CD4-positive, alpha-beta memory T cell (primary cell): ENCODE measurements around the gene GRIN2D. TPM values are rescaled to one million over a fixed set of nuclear protein-coding genes. Genes with fewer than 3 reads are reported as not detected.
A peak's percentile ranks its signal among the peaks of the same experiment; 100 is the strongest.

Experiments
- CTCF ChIA-PET: fragments of 350-600 bp; sonication (Branson Sonifier 250); formaldehyde crosslinking; loops from one replicate; lab custom pipeline; 2021; ENCODE audit warnings: inconsistent platforms; ENCODE audit not compliant: partially characterized antibody; lab: Charles Lee
- POLR2A ChIA-PET: fragments of 350-600 bp; sonication (Branson Sonifier 250); formaldehyde crosslinking; loops from one replicate; lab custom pipeline; 2021; ENCODE audit not compliant: partially characterized antibody; lab: Charles Lee
- DNase-seq, 5 donors: peaks; one replicate each; pipeline versions ENCODE4 v3.0.0 to v3.0.0-alpha.2; 2020 to 2022; ENCODE audit warnings: mixed read lengths in 1 of 5
- H3K27ac ChIP-seq: one replicate; pipeline ENCODE4 v1.7.0; 2013; ENCODE audit warnings: low read depth, low read length
- H3K27me3 ChIP-seq: 2 replicates; pipeline ENCODE4 v1.7.0; 2013; ENCODE audit warnings: mild to moderate bottlenecking, low read length, moderate library complexity; ENCODE audit not compliant: insufficient read depth
- H3K36me3 ChIP-seq: 2 replicates; pipeline ENCODE4 v1.7.0; 2013; ENCODE audit warnings: mild to moderate bottlenecking, low read length, moderate library complexity; ENCODE audit not compliant: insufficient read depth
- H3K4me1 ChIP-seq: 2 replicates; pipeline ENCODE4 v1.7.0; 2013; ENCODE audit warnings: mild to moderate bottlenecking, low read length, moderate library complexity; ENCODE audit not compliant: insufficient read depth
- H3K4me3 ChIP-seq, 2 donors: one replicate each; pipeline ENCODE4 v1.7.0; 2013; ENCODE audit warnings: low read length in 2 of 2, mild to moderate bottlenecking in 1 of 2
- H3K9me3 ChIP-seq, 2 donors: one replicate each; pipeline ENCODE4 v1.7.0; 2013; ENCODE audit warnings: low read length in 2 of 2, control low read depth in 1 of 2; ENCODE audit not compliant: control insufficient read depth in 1 of 2
- H3K27ac Mint-ChIP-seq, 7 donors: one replicate each; pipeline ENCODE4 v1.8.0; 2020 to 2021; ENCODE audit warnings: mixed read lengths in 7 of 7, mild to moderate bottlenecking in 6 of 7, inconsistent platforms in 3 of 7, moderate library complexity in 3 of 7
- H3K27me3 Mint-ChIP-seq, 2 donors: one replicate each; pipeline ENCODE4 v1.8.0; 2020 to 2021; ENCODE audit warnings: mixed read lengths in 2 of 2
- H3K36me3 Mint-ChIP-seq, 2 donors: one replicate each; pipeline ENCODE4 v1.8.0; 2020 to 2021; ENCODE audit warnings: mixed read lengths in 2 of 2, inconsistent platforms in 1 of 2, mild to moderate bottlenecking in 1 of 2
- H3K4me1 Mint-ChIP-seq, 4 donors: one replicate each; pipeline ENCODE4 v1.8.0; 2020 to 2021; ENCODE audit warnings: mixed read lengths in 4 of 4, mild to moderate bottlenecking in 1 of 4
- H3K4me3 Mint-ChIP-seq, 8 donors: one replicate each; pipeline ENCODE4 v1.8.0; 2020 to 2021; ENCODE audit warnings: mixed read lengths in 8 of 8, mild to moderate bottlenecking in 7 of 8, moderate library complexity in 6 of 8, inconsistent platforms in 3 of 8
- H3K9me3 Mint-ChIP-seq, 8 donors: one replicate each; pipeline ENCODE4 v1.8.0; 2020 to 2021; ENCODE audit warnings: mixed read lengths in 8 of 8, mild to moderate bottlenecking in 5 of 8, inconsistent platforms in 3 of 8, moderate library complexity in 1 of 8
- intact Hi-C: fragments of 100-400 bp; cut with micrococcal nuclease; formaldehyde crosslinking; loops from one replicate; pipeline ENCODE4 v1.15.1; 2023
- polyA plus RNA-seq, 2 donors: library from polyadenylated mRNA; unstranded; fragments of 300-500 nt; fragmentation: Illumina TruSeq; gene quantifications; one replicate each; pipeline ENCODE4 v1.2.3, GENCODE V29; 2021
- total RNA-seq, 2 experiments: library from RNA; stranded (reverse); gene quantifications; one replicate each; pipeline ENCODE4 v1.2.3, GENCODE V29; 2021

The GRIN2D gene
- total and polyA plus RNA-seq, 4 experiments from 2014 or later = 0.14 to 0.17 TPM; not detected in 2

DNA sequence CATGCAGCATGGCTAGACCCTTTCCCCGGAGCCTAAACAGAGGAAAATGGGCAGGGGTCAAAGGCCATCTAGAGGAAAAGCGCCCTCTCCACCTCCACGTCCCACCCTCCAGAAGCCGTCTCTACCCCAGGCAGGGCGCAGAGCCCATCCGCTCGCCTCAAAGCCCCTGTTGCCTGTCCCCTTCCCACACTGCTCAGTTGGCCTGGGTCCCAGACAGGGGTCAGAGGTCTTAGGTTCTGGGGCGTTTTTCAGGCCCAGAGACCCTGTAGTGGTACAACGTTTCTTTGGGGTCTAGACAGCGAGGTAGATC, 30.0 kb upstream of the GRIN2D start:
- intact Hi-C loops = loop anchor here (1.0 to 10.0 kb wide), 5 partner anchors 31 to 1509 kb away; partner anchors contain the start of genes AP2S1 and CYTH2
- Histone ChIP-seq H3K27ac (peak overlapping the region; percentile 88), H3K36me3 (no peaks in the 10 kb centered on the region), H3K4me1 (peaks cover 17% of the 10 kb centered on the region), H3K27me3 (no peaks in the 10 kb centered on the region), H3K9me3 (no peaks in the 10 kb centered on the region), H3K4me3 (peak overlapping the region; percentile 93 to 94)
- DNase-seq = no peak
- ChIA-PET CTCF (interaction anchor here (0.5 to 2.4 kb wide), 14 partner anchors 9 to 607 kb away, joined by 3 to 21 read pairs (median 3); partner anchors contain the start of genes EMP3 and KDELR1), POLR2A (interaction anchor here (0.8 to 3.4 kb wide), 27 partner anchors 10 to 1487 kb away, joined by 3 to 65 read pairs (median 5); partner anchors contain the start of genes CA11, CARD8, DBP and EMP3)
- peak overlapping the region; percentile 87 to 96 (median 94) for H3K4me3 Mint-ChIP-seq
- no peaks in the 10 kb centered on the region for H3K27me3 Mint-ChIP-seq
- H3K36me3 Mint-ChIP-seq = peaks cover 5 to 10% of the 10 kb centered on the region in 2 donors
- H3K27ac Mint-ChIP-seq = peak overlapping the region; percentile 87 to 98 (median 92)
- peaks cover 4 to 14% (median 5%) of the 10 kb centered on the region in 4 donors for H3K4me1 Mint-ChIP-seq
- H3K9me3 Mint-ChIP-seq = no peaks in the 10 kb centered on the region

DNA sequence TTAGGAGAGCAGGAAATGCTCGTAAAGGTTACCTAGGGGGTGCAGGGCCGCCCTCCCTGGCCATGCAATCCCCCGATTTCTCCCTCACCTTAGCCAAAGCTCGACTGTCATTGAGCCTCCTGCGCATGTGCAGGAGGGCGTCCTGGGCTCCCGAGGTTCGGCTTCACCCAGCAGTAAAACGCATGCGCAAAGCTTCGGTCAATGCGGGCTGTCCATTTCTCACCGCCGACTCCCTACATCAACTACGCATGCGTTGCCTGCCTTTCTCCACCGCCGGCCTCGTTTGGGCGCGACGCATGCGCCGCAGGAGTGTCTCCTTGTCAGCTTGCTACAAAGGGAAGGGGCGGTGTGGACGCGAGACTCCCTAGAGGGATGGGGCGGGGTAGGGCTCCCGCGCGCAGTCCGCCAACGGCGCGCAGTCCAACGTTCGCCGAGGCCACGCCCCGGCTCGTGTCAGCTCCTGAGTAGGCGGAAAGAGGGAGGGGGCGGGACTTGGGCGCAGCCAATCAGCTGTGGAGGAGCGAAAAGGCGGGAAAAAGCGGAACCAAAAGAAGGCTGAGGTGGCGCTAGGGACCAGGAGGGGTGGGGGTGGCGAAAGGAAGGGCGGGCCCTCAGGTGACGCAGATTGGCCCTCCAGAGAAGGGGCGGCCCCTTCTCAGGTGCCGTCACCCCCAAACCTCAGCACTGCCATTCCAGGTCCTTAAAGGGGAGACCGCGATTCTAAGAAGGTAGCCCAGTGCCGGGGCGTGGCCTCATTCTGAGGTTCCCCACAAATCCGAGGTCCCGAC, 29.5 kb upstream of the GRIN2D start, which contains the start of the genes SYNGR4 and TMEM143:
TSS of gene SYNGR4 (plus strand) at position 558 of the 788 bp plus-strand sequence. CDS start 1,476 bp downstream, outside the sequence.
TSS of gene TMEM143 (minus strand) at position 131 of the 788 bp plus-strand sequence. CDS start at position 111, 20 bp downstream.
- Histone ChIP-seq H3K36me3 (no peaks in the 10 kb centered on the region), H3K9me3 (no peaks in the 10 kb centered on the region), H3K4me1 (peaks cover 17% of the 10 kb centered on the region), H3K27ac (peak within 1 kb of the TSS; percentile 88), H3K4me3 (peak within 1 kb of the TSS; percentile 93 to 94), H3K27me3 (no peaks in the 10 kb centered on the region)
- Mint-ChIP-seq H3K27ac (peak within 1 kb of the TSS; percentile 87 to 98 (median 92)), H3K4me1 (peaks cover 4 to 14% (median 5%) of the 10 kb centered on the region in 4 donors), H3K27me3 (no peaks in the 10 kb centered on the region), H3K4me3 (peak within 1 kb of the TSS; percentile 87 to 96 (median 94)), H3K36me3 (peaks cover 5 to 7% of the 10 kb centered on the region in 2 donors), H3K9me3 (no peaks in the 10 kb centered on the region)
- intact Hi-C loops = loop anchor here (1.0 to 10.0 kb wide), 10 partner anchors 27 to 1509 kb away; partner anchors contain the start of genes AP2S1, CYTH2, DBP and GRWD1
- DNase-seq = peak; percentile 98 to 99 (median 99)
- CTCF ChIA-PET = interaction anchor here (0.5 to 2.4 kb wide), 15 partner anchors 10 to 607 kb away, joined by 3 to 21 read pairs (median 3); partner anchors contain the start of genes EMP3 and KDELR1
- POLR2A ChIA-PET = interaction anchor here (0.8 to 3.4 kb wide), 32 partner anchors 9 to 1486 kb away, joined by 3 to 65 read pairs (median 4); partner anchors contain the start of genes CA11, CARD8, DBP and EMP3

DNA sequence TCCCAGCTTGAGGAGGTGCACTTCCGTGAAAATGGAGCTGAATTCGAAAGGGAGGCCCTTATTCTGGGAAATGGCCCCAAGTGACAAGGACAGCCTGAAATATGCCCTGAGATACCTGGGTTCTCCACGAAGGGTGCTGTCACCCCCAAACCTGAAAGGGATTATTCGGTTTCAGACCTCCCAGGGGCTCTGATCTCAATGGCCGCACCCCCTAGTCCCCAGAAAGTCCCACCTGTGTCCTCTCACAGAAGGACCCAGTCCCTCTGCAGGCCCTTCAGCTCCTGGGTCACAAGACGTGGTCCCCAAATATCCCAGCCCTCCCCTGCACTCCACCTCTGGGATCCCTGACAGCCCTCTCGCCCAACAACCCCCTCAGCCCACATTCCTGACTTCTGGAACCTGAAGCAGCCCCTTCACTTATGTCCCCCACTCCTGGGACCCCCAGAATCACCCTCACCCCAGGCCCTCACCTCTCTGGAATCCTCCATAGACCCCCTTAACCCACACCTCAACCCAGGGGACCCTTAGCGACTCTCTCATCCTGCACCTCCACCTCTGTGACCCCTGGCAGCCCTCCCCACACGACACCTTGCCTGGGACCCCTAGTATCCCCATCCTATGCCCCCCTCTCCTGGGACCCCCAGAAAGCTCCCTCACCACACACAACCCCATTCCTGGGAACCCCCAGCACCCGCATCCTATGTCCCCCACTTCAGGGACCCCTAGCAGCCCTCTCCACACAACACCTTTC, 28.7 kb upstream of the GRIN2D start:
- ChIA-PET POLR2A (interaction anchor here (0.8 to 3.4 kb wide), 18 partner anchors 8 to 281 kb away, joined by 3 to 65 read pairs (median 4); partner anchors contain the start of genes CA11, CARD8, DBP and EMP3), CTCF (interaction anchor here (0.9 to 2.4 kb wide), 9 partner anchors 10 to 50 kb away, joined by 3 to 21 read pairs (median 5); partner anchors contain the start of genes EMP3 and KDELR1)
- H3K27ac Mint-ChIP-seq = peak overlapping the region; percentile 87 to 98 (median 92)
- Histone ChIP-seq H3K4me1 (peaks cover 17% of the 10 kb centered on the region), H3K27me3 (no peaks in the 10 kb centered on the region), H3K36me3 (no peaks in the 10 kb centered on the region), H3K27ac (peak overlapping the region; percentile 63), H3K9me3 (no peaks in the 10 kb centered on the region), H3K4me3 (peak overlapping the region; percentile 73 to 93)
- no peaks in the 10 kb centered on the region for H3K9me3 Mint-ChIP-seq
- H3K4me3 Mint-ChIP-seq = peak overlapping the region; percentile 48 to 96 (median 94)
- peaks cover 4 to 14% (median 5%) of the 10 kb centered on the region in 4 donors for H3K4me1 Mint-ChIP-seq
- no peak for DNase-seq
- peaks cover 4 to 5% of the 10 kb centered on the region in 2 donors for H3K36me3 Mint-ChIP-seq
- H3K27me3 Mint-ChIP-seq = no peaks in the 10 kb centered on the region
- intact Hi-C loops = loop anchor here (1.0 to 10.0 kb wide), 6 partner anchors 26 to 1510 kb away; partner anchors contain the start of genes AP2S1, DBP, GRWD1 and KDELR1

DNA sequence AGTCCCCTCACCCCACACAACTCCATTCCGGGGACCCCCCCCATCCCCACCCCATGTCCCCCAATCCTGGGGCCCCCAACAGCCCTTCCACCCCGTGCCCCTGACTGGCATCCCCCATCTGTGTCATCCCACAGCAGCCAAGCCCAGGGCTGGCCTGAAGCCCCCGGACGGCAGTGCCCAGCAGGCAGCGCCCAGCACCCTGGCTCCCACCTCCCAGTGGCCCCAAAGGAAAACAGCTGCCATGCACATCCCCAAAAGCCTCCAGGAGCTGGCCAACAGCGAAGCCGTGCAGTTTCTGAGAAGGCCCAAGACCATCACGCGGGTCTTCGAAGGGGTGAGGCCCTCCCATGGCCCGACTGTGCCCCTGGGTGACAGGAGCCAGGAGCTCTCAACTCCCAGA, 27.9 kb upstream of the GRIN2D start:
- Histone ChIP-seq H3K9me3 (no peaks in the 10 kb centered on the region), H3K27me3 (no peaks in the 10 kb centered on the region), H3K27ac (no peak overlapping the region), H3K4me3 (no peak overlapping the region), H3K4me1 (peaks cover 17% of the 10 kb centered on the region), H3K36me3 (no peaks in the 10 kb centered on the region)
- Mint-ChIP-seq H3K4me3 (no peak overlapping the region), H3K27me3 (no peaks in the 10 kb centered on the region), H3K27ac (peak overlapping the region in 2 of 7 donors; percentile 24 to 92), H3K9me3 (no peaks in the 10 kb centered on the region), H3K4me1 (peaks cover 4 to 14% (median 5%) of the 10 kb centered on the region in 4 donors), H3K36me3 (peaks cover 3 to 5% of the 10 kb centered on the region in 2 donors)
- no peak for DNase-seq
- CTCF ChIA-PET = interaction anchor here (2.4 kb wide), 1 partner anchor 25 kb away, joined by 21 read pairs; the partner anchor contains the start of gene KDELR1
- intact Hi-C loops = loop anchor here (2.0 to 10.0 kb wide), 2 partner anchors 25 to 1511 kb away; partner anchors contain the start of genes AP2S1 and KDELR1
- POLR2A ChIA-PET = no interaction called here

DNA sequence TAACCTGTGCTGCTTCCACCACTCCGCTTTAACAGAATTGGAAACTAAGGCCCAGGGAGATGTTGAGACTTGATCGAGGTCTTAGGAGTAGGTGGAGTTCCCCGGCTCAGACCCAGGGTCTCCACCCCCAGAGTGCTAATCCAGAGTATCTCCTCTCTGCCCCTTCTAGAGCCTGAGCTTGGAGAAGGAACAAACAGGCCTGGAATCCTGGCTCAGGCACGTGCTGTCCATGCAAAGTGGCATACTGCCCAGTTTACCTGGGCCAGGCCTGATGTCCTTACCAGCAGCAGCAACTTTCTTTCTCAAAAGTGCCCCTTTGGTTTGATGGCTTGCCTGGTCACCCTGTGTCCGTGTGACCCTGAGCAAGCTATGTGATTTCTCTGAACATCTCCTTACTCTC, 25.6 kb upstream of the GRIN2D start:
- Histone ChIP-seq H3K4me1 (peaks cover 15% of the 10 kb centered on the region), H3K27ac (no peak overlapping the region), H3K4me3 (no peak overlapping the region), H3K36me3 (no peaks in the 10 kb centered on the region), H3K9me3 (no peaks in the 10 kb centered on the region), H3K27me3 (no peaks in the 10 kb centered on the region)
- Mint-ChIP-seq H3K9me3 (no peaks in the 10 kb centered on the region), H3K36me3 (peaks cover 0 to 5% of the 10 kb centered on the region in 2 donors), H3K4me3 (no peak overlapping the region), H3K27me3 (no peaks in the 10 kb centered on the region), H3K4me1 (peaks cover 3 to 11% (median 5%) of the 10 kb centered on the region in 4 donors), H3K27ac (peak overlapping the region in 3 of 7 donors; percentile 7 to 74 (median 9))
- intact Hi-C loops = loop anchor here (10.0 kb wide), 1 partner anchor 1513 kb away; the partner anchor contains the start of gene AP2S1
- no peak for DNase-seq
- ChIA-PET CTCF (no interaction called here), POLR2A (no interaction called here)

DNA sequence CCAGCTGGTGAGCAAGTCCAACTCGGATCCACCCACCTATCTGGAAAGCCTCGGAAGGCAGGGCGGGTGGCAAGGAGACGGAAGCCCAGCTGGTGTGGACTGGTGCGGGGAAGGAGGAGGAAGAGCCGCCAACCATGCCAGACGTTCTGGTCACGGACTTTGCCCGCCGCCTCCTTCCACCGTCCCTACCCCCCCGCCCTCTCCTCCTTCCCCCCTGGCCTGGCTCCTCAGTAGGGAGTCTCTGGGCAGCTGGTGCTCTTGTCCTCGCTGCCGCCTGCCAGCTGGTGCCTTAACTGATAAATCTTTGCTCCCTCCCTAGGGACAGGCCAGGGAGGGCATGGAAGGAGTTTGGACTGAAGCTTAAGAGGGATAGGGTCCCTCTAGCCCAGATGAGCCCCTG, 24.5 kb upstream of the GRIN2D start:
- ChIA-PET CTCF (interaction anchor here (1.0 kb wide), 1 partner anchor 23 kb away, joined by 3 read pairs; the partner anchor contains the start of gene KDELR1), POLR2A (no interaction called here)
- no peak for DNase-seq
- Mint-ChIP-seq H3K27ac (no peak overlapping the region), H3K27me3 (no peaks in the 10 kb centered on the region), H3K4me1 (peaks cover under 1 to 4% (median 2%) of the 10 kb centered on the region in 4 donors), H3K36me3 (peaks cover 0 to 1% of the 10 kb centered on the region in 2 donors), H3K4me3 (no peak overlapping the region), H3K9me3 (no peaks in the 10 kb centered on the region)
- no peaks in the 10 kb centered on the region for H3K9me3 ChIP-seq
- intact Hi-C loops = loop anchor here (10.0 kb wide), 1 partner anchor 1514 kb away; the partner anchor contains the start of gene AP2S1
- no peaks in the 10 kb centered on the region for H3K36me3 ChIP-seq
- no peak overlapping the region for H3K4me3 ChIP-seq
- H3K4me1 ChIP-seq = peaks cover 8% of the 10 kb centered on the region
- H3K27ac ChIP-seq = no peak overlapping the region
- H3K27me3 ChIP-seq = no peaks in the 10 kb centered on the region
